Testis (tissue), 3 donors: ENCODE results near the gene UBAC2. TPM values are rescaled to one million over a fixed set of nuclear protein-coding genes. Genes with fewer than 3 reads are reported as not detected.

Experiments
- DNase-seq: peaks from one replicate; pipeline ENCODE4 v3.0.0-alpha.2; 2019
- H3K27ac ChIP-seq, 2 donors: fragments of 200-600 bp; sonication (generic); one replicate each; pipeline ENCODE4 v1.5.1; 2019
- H3K27me3 ChIP-seq: fragments of 200-600 bp; sonication (generic); one replicate; pipeline ENCODE4 v1.5.1; 2019
- H3K36me3 ChIP-seq: fragments of 200-600 bp; sonication (generic); one replicate; pipeline ENCODE4 v1.5.1; 2017; ENCODE audit warnings: low read depth; ENCODE audit errors: missing control alignments
- H3K4me1 ChIP-seq: fragments of 200-600 bp; sonication (generic); one replicate; pipeline ENCODE4 v1.5.1; 2019
- H3K4me3 ChIP-seq, 2 donors: fragments of 200-600 bp; sonication (generic); one replicate each; pipeline ENCODE4 v1.5.1; 2017 to 2019
- H3K9me3 ChIP-seq: fragments of 200-600 bp; sonication (generic); one replicate; pipeline ENCODE4 v1.5.1; 2017
- POLR2A ChIP-seq: fragments of 450-650 bp; IDR thresholded peaks from one replicate; pipeline ENCODE4 v1.6.1; 2017; ENCODE audit warnings: antibody characterized with exemption, mild to moderate bottlenecking, moderate library complexity
- WGBS, 2 donors: methylation state at CpG; one replicate each; pipeline ENCODE4 v1.1.5; 2018; 5-methylcytosine and 5-hydroxymethylcytosine counted together
- intact Hi-C: fragments of 100-400 bp; cut with DNase I; formaldehyde crosslinking; loops from one replicate; pipeline ENCODE4 v1.15.1; 2023; ENCODE audit warnings: low total_unique reads
- polyA plus RNA-seq: library from polyadenylated mRNA; stranded (reverse); fragments of 350-450 nt; fragmentation: Illumina TruSeq; extraction: RNeasy Lipid Tissue Mini Kit (QIAGEN cat#74804); gene quantifications from one replicate; pipeline ENCODE4 v1.2.3, GENCODE V29; 2014; ENCODE audit warnings: low read depth, low replicate concordance; ENCODE audit not compliant: insufficient read depth
- total RNA-seq, 2 donors: library from RNA; depleted of rRNA; stranded (reverse); fragments of >200 nt; gene quantifications; one replicate each; pipeline ENCODE4 v1.2.3, GENCODE V29; 2016
- TF ChIP-seq, protein P1 (sequence below), 3 experiments: fragments of 450-650 bp in 2 of 3; fragments of 200-600 bp in 1 of 3; sonication (generic) in 1 of 3; IDR thresholded peaks; one replicate each; pipeline ENCODE4 v1.5.1; 2016 to 2019; ENCODE audit warnings: antibody characterized with exemption in 3 of 3, mild to moderate bottlenecking in 2 of 3, moderate library complexity in 1 of 3

UBAC2 gene
- total and polyA plus RNA-seq, 3 donors from 2014 or later: 85.5 to 147 (median 93.0) TPM

DNA sequence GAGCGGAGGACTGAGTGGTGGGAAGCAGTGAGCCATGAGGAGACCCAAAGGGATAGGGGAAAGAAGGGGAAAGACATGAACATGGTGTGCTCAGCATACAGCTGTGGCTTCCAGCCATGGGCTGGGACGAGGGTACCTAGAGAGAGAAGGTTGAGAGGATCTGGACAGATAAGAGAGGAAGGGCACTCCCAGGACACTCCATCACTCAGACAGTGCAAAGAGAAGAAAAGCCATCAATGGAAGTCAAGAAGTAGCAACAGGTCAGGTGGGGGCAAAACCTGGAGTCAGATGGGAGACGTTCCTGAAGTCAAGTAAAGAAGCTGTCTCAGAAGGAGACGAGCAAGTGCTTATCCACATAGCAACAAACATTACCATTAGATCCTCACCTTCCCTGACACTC, 40.2 kb upstream of the UBAC2 start:
- H3K36me3 ChIP-seq: no peaks in the 10 kb centered on the region
- intact Hi-C loops: no loop called here
- no peak overlapping the region for H3K4me3 ChIP-seq
- WGBS, 2 donors: 77 to 87% methylated on average over 4 of the region's 4 CpGs
- DNase-seq: no peak
- H3K4me1 ChIP-seq: peaks cover 3% of the 10 kb centered on the region
- TF ChIP-seq, protein P1, sequence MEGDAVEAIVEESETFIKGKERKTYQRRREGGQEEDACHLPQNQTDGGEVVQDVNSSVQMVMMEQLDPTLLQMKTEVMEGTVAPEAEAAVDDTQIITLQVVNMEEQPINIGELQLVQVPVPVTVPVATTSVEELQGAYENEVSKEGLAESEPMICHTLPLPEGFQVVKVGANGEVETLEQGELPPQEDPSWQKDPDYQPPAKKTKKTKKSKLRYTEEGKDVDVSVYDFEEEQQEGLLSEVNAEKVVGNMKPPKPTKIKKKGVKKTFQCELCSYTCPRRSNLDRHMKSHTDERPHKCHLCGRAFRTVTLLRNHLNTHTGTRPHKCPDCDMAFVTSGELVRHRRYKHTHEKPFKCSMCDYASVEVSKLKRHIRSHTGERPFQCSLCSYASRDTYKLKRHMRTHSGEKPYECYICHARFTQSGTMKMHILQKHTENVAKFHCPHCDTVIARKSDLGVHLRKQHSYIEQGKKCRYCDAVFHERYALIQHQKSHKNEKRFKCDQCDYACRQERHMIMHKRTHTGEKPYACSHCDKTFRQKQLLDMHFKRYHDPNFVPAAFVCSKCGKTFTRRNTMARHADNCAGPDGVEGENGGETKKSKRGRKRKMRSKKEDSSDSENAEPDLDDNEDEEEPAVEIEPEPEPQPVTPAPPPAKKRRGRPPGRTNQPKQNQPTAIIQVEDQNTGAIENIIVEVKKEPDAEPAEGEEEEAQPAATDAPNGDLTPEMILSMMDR (IDR thresholded peaks at IDR 0.05): no peak
- TF ChIP-seq POLR2A: no peak
- no peak overlapping the region for H3K27ac ChIP-seq
- H3K27me3 ChIP-seq: no peaks in the 10 kb centered on the region
- H3K9me3 ChIP-seq: no peaks in the 10 kb centered on the region

DNA sequence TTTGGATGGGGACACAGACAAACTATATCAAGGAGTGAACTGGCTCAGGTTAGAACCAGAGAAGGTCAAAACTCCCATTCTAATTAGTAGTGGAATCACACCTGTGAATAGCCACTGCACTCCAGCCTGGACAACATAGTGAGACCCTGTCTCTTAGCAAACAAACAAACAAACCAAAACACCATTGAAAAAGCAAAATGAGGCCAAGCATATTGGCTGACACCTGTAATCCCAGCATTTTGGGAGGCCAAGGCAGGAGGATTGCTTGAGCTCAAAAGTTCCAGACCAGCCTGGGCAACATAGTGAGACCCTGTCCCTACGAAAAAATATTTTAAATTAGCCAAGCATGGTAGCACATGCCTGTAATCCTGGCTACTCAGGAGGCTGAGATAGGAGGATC, 39.1 kb upstream of the UBAC2 start:
- no peak overlapping the region for H3K27ac ChIP-seq
- no peaks in the 10 kb centered on the region for H3K36me3 ChIP-seq
- TF ChIP-seq, protein P1 (IDR thresholded peaks at IDR 0.05): no peak
- TF ChIP-seq POLR2A: no peak
- peaks cover 3% of the 10 kb centered on the region for H3K4me1 ChIP-seq
- no peak overlapping the region for H3K4me3 ChIP-seq
- H3K9me3 ChIP-seq: no peaks in the 10 kb centered on the region
- DNase-seq: no peak
- 84 to 100% methylated on average over 1 of the region's 1 CpG for WGBS, 2 donors
- H3K27me3 ChIP-seq: no peaks in the 10 kb centered on the region
- intact Hi-C loops: no loop called here

DNA sequence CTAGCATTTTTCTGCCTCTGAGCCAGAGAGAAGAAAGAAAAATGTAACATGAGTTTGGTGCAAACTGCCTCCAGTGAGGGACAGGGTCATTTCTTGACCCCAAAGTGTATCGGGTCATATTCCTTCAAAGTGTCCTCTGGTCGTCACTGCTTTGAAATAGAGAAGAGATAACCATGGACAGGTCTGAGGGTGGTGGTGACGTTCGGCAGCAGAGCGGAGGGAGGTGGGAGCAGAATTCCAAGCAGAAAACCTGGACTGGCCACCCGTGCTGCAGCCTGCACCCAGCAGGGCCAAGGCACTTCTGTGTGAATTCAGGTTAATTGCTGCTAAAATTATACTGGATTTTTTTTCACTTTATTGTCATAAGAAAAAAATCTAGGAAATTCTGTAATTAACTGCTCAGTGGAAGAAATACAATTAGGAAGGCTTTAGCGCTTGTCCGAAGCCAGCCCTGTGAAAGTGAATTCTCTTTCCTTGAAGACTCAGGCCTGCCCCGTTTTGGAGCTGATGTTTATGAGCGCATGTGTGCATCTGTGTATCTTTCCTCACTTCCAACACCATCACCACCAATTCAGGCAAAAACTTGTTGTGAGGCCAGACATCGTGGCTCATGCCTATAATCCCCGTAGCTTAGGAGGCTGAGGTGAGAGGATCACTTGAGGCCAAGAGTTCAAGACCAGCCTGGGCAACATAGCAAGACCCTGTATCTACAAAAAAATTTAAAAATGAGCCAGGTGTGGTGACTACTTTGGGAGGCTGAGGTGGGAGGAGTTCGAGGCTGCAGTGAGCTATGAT, 37.9 kb upstream of the UBAC2 start:
- 75 to 79% methylated on average over 13 of the region's 13 CpGs for WGBS, 2 donors
- Histone ChIP-seq H3K9me3 (no peaks in the 10 kb centered on the region), H3K27me3 (no peaks in the 10 kb centered on the region), H3K27ac (no peak overlapping the region), H3K4me1 (peaks cover 3% of the 10 kb centered on the region), H3K4me3 (no peak overlapping the region), H3K36me3 (no peaks in the 10 kb centered on the region)
- DNase-seq: no peak
- intact Hi-C loops: no loop called here
- TF ChIP-seq POLR2A: no peak
- TF ChIP-seq, protein P1 (IDR thresholded peaks at IDR 0.05): no peak

DNA sequence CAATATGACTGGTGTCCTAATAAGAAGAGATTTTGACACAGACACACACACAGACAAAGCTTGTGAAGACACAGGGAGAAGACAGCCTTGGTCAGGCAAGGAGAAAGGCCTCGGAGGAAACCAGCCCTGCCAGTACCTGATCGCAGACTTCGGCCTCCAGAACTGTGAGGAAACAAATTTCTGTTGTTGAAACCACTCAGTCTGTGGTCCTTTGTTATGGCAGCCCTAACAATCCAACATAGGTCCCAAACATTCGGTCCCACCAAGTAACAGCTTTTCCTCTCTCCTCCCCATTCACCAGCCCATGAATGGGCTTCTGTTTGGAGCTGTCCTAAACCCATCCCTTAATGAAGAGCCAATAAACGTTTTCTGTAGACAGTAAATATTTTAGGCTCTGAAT, 36.4 kb upstream of the UBAC2 start:
- Histone ChIP-seq H3K27ac (no peak overlapping the region), H3K4me3 (no peak overlapping the region), H3K36me3 (no peaks in the 10 kb centered on the region), H3K27me3 (no peaks in the 10 kb centered on the region), H3K9me3 (no peaks in the 10 kb centered on the region), H3K4me1 (peaks cover 3% of the 10 kb centered on the region)
- no peak for TF ChIP-seq POLR2A
- TF ChIP-seq, protein P1 (IDR thresholded peaks at IDR 0.05): no peak
- intact Hi-C loops: no loop called here
- 84 to 87% methylated on average over 5 of the region's 5 CpGs for WGBS, 2 donors
- no peak for DNase-seq
